Mucosa of descending colon (tissue), 3 donors: Measurements from ENCODE around the gene CMSS1. TPM values are rescaled to one million over a fixed set of nuclear protein-coding genes. Genes with fewer than 3 reads are reported as not detected.

ENCODE experiments used
- ATAC-seq: fragments of 200-7000 bp; cut with Tn5 transposase; one replicate; pipeline ENCODE4 v1.9.1; 2020; ENCODE audit warnings: mild to moderate bottlenecking, moderate library complexity
- DNase-seq, 3 donors: peaks; one replicate each; pipeline ENCODE4 v3.0.0-alpha.2; 2020
- H3K36me3 ChIP-seq: fragments of 200-600 bp; one replicate; pipeline ENCODE4 v1.8.0; 2021; ENCODE audit warnings: low read depth, mild to moderate bottlenecking
- H3K4me1 ChIP-seq: fragments of 200-600 bp; one replicate; pipeline ENCODE4 v1.8.0; 2021; ENCODE audit warnings: low read depth, mild to moderate bottlenecking
- H3K4me3 ChIP-seq: fragments of 200-600 bp; one replicate; pipeline ENCODE4 v1.8.0; 2021; ENCODE audit warnings: mild to moderate bottlenecking
- H3K9me3 ChIP-seq: fragments of 200-600 bp; one replicate; pipeline ENCODE4 v1.8.0; 2021; ENCODE audit warnings: mild to moderate bottlenecking
- intact Hi-C, 2 donors: fragments of 100-400 bp; cut with DNase I in 1 of 2; cut with micrococcal nuclease in 1 of 2; formaldehyde crosslinking; loops; one replicate each; pipeline versions ENCODE4 v1.11.0 to v1.11.1; 2022; cut with DNase I, micrococcal nuclease
- total RNA-seq, 3 donors: library from RNA; stranded (reverse); fragmentation: NEBNext Ultra II Directional in 2 of 3; extraction: Animal tissue kit (Norgen Biotek cat#: 25700) in 2 of 3; gene quantifications; one replicate each; pipeline versions ENCODE4 v1.2.1 to v1.2.4, GENCODE V29; 2021 to 2023
- TF ChIP-seq, protein P1 (sequence below): fragments of 200-600 bp; IDR thresholded peaks from one replicate; pipeline ENCODE4 v1.8.0; 2022; ENCODE audit warnings: antibody characterized with exemption, mild to moderate bottlenecking
- donor health status: DM: no; HTN: no; CAD: no; lungs with moderate emphysema.
- donor health status: DM: no; HTN: no; CAD: no.
- donor health status: DM: no; HTN: yes; CAD: no.

The CMSS1 gene
- total RNA-seq, 3 donors from 2014 or later, result 9.6 to 24.2 (median 13.8) TPM

DNA sequence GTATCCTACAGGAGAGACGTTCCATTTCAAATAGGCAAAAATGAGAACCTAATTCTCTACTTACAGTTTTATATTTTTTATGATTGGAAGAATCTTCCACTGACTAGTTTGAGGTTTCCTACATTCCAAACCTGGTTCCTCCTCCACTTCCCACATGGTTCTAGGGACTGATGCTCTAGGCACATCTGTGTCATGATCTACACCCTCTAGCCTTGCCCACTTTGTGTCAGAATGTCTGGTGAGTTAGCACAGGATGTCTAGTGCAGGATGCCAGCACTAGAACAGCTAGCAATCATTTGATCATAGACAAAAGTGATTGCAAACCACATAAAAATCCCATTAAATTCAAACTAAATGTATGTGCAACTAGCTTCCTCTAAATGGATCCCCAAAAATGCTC, 323.3 kb downstream of the CMSS1 start:
- H3K4me1 ChIP-seq, result no peaks in the 10 kb centered on the region
- H3K36me3 ChIP-seq, result no peaks in the 10 kb centered on the region
- no peak for ATAC-seq
- intact Hi-C loops, result no loop called here
- no peak overlapping the region for H3K4me3 ChIP-seq
- TF ChIP-seq, protein P1, sequence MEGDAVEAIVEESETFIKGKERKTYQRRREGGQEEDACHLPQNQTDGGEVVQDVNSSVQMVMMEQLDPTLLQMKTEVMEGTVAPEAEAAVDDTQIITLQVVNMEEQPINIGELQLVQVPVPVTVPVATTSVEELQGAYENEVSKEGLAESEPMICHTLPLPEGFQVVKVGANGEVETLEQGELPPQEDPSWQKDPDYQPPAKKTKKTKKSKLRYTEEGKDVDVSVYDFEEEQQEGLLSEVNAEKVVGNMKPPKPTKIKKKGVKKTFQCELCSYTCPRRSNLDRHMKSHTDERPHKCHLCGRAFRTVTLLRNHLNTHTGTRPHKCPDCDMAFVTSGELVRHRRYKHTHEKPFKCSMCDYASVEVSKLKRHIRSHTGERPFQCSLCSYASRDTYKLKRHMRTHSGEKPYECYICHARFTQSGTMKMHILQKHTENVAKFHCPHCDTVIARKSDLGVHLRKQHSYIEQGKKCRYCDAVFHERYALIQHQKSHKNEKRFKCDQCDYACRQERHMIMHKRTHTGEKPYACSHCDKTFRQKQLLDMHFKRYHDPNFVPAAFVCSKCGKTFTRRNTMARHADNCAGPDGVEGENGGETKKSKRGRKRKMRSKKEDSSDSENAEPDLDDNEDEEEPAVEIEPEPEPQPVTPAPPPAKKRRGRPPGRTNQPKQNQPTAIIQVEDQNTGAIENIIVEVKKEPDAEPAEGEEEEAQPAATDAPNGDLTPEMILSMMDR, result no peak
- peaks cover 6% of the 10 kb centered on the region for H3K9me3 ChIP-seq
- DNase-seq, result no peak

DNA sequence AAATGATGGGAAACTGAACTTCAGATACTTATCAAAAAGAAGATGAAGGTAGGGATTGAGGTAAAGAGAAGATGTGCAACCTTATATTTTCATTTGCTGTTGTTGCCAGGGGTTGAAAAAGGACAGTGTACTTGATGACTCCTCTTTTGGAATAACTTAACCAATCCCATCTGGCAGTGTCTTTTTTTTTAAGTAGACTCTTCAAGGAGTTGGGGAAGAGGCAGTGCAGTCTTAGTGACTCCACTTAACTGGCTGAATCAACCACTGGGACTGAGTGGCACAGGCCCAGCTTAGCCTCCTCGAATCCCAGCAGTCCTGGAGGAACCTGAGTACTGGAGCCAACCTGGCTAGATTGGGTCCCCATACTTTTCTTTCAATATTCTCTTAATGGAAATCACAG, 323.9 kb downstream of the CMSS1 start:
- Histone ChIP-seq H3K4me1 (no peaks in the 10 kb centered on the region), H3K36me3 (no peaks in the 10 kb centered on the region), H3K9me3 (peaks cover 6% of the 10 kb centered on the region), H3K4me3 (no peak overlapping the region)
- ATAC-seq, result no peak
- no peak for DNase-seq
- TF ChIP-seq, protein P1, result no peak
- intact Hi-C loops, result no loop called here

DNA sequence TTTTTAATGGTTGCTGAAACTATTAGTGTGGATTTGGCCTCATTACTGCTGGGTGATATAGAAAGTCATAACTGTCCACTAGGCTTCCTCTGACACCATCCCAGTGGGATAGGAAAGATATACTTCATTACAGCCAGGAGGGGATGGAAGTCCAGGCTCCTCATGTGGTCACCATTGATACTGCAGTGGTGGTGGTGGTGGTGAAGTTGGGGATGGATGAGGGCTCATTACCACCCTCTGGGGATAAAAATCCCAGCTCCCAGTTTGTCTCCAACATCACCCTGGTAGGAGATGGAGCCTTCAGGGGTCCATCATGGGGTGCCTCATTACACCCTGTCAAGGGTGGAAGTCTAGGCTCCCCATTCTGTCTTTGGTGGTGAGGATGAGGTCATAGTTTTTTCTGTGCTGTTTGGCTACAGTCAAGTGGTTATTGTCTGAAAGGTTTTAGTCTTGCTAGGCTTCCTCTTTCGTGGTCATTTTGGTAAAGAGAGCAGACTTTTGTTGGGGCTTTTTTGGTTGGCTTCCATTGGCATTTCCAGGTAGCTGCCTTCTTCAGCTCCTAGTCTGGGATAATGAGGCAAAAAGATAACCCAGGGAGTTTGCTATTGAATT, 326.7 kb downstream of the CMSS1 start:
- Histone ChIP-seq H3K36me3 (no peaks in the 10 kb centered on the region), H3K9me3 (peaks cover 6% of the 10 kb centered on the region), H3K4me3 (no peak overlapping the region), H3K4me1 (no peaks in the 10 kb centered on the region)
- intact Hi-C loops, result no loop called here
- no peak for DNase-seq
- TF ChIP-seq, protein P1, result no peak
- no peak for ATAC-seq

DNA sequence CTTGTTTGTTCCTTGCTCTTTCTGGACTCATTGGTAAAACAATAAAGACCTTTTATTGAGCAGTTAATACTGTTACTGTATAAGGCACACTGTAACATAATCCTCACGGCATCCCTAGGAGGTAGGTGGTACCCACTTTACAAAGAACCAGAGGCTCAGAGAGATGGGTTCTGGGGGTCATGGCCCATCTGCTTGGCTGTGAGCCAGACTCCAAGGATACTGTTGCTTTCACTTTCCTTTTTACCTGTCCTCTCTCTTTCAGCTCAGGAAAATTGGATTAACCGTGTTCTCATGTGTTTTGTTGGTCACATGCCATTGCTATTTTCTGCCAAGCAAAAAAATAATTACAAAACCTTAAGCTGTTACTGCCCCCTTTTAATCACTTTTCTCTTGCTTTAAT, 331.5 kb downstream of the CMSS1 start:
- intact Hi-C loops, result no loop called here
- DNase-seq (no peak), ATAC-seq (no peak)
- Histone ChIP-seq H3K4me1 (no peaks in the 10 kb centered on the region), H3K36me3 (no peaks in the 10 kb centered on the region), H3K9me3 (no peaks in the 10 kb centered on the region), H3K4me3 (no peak overlapping the region)
- TF ChIP-seq, protein P1, result no peak

GRCh38 chr3:100149713-100150415, 332.2 kb downstream of the CMSS1 start:
- Histone ChIP-seq H3K4me1 (no peaks in the 10 kb centered on the region), H3K36me3 (no peaks in the 10 kb centered on the region), H3K4me3 (no peak overlapping the region), H3K9me3 (no peaks in the 10 kb centered on the region)
- no peak for DNase-seq
- intact Hi-C loops, result no loop called here
- TF ChIP-seq, protein P1, result no peak
- no peak for ATAC-seq
